HG03432 (cell line): Measurements from ENCODE around the gene P3H3.

Experiments used
- ATAC-seq: cut with Tn5 transposase; IDR thresholded peaks from one replicate; pipeline ENCODE4 v1.9.1; 2021; ENCODE audit warnings: mild to moderate bottlenecking, moderate library complexity; ENCODE audit not compliant: unreplicated experiment

The P3H3 gene

GRCh38 chr12:6826125-6826733 lies 2.0 kb upstream of the P3H3 start:
- no peak for ATAC-seq

- ATAC-seq: no peak
These were observed 1.3 kb upstream of the P3H3 start for GRCh38 chr12:6826734-6827436.

- no peak for ATAC-seq
These were observed 733 bp upstream of the P3H3 start for GRCh38 chr12:6827437-6827911.

- ATAC-seq: no peak
These were observed 751 bp downstream of the P3H3 start for GRCh38 chr12:6828781-6829535.

GRCh38 chr12:6829536-6830220 lies 1.5 kb downstream of the P3H3 start:
- ATAC-seq: no peak

- no peak for ATAC-seq
These were observed 2.2 kb downstream of the P3H3 start for GRCh38 chr12:6830286-6830890.

- ATAC-seq: no peak
These were observed 2.8 kb downstream of the P3H3 start for GRCh38 chr12:6830999-6831398.

- ATAC-seq: no peak
These were observed 3.3 kb downstream of the P3H3 start for GRCh38 chr12:6831450-6831995.

GRCh38 chr12:6832125-6832524 lies 3.9 kb downstream of the P3H3 start:
- ATAC-seq: no peak

GRCh38 chr12:6833189-6833890 lies 5.1 kb downstream of the P3H3 start:
- ATAC-seq: no peak

- no peak for ATAC-seq
These were observed 6.0 kb downstream of the P3H3 start for GRCh38 chr12:6834254-6834653.

GRCh38 chr12:6834873-6835272 lies 6.7 kb downstream of the P3H3 start:
- no peak for ATAC-seq

GRCh38 chr12:6836851-6837250 lies 8.6 kb downstream of the P3H3 start:
- no peak for ATAC-seq

- ATAC-seq: no peak
These were observed 9.3 kb downstream of the P3H3 start for GRCh38 chr12:6837370-6838060.

GRCh38 chr12:6838854-6839253 lies 10.6 kb downstream of the P3H3 start:
- no peak for ATAC-seq

GRCh38 chr12:6839482-6840201 lies 11.4 kb downstream of the P3H3 start:
- peak; percentile 74 for ATAC-seq

GRCh38 chr12:6840330-6840729 lies 12.1 kb downstream of the P3H3 start:
- no peak for ATAC-seq

- ATAC-seq: no peak
These were observed 12.7 kb downstream of the P3H3 start, which contains the start of gene GNB3 for GRCh38 chr12:6840761-6841515. Gene GNB3, plus strand, starts transcription at chr12:6840925. Its CDS starts 363 bp downstream, at chr12:6841288.
